CD4-positive, alpha-beta T cell treated with Interleukin-6 for 4 hours (primary cell): ENCODE measurements around the gene CASKIN2.

Source experiments
- DNase-seq: peaks from one replicate; pipeline ENCODE4 v3.0.0-alpha.2; 2020; ENCODE audit warnings: mixed read lengths

CASKIN2 gene

DNA sequence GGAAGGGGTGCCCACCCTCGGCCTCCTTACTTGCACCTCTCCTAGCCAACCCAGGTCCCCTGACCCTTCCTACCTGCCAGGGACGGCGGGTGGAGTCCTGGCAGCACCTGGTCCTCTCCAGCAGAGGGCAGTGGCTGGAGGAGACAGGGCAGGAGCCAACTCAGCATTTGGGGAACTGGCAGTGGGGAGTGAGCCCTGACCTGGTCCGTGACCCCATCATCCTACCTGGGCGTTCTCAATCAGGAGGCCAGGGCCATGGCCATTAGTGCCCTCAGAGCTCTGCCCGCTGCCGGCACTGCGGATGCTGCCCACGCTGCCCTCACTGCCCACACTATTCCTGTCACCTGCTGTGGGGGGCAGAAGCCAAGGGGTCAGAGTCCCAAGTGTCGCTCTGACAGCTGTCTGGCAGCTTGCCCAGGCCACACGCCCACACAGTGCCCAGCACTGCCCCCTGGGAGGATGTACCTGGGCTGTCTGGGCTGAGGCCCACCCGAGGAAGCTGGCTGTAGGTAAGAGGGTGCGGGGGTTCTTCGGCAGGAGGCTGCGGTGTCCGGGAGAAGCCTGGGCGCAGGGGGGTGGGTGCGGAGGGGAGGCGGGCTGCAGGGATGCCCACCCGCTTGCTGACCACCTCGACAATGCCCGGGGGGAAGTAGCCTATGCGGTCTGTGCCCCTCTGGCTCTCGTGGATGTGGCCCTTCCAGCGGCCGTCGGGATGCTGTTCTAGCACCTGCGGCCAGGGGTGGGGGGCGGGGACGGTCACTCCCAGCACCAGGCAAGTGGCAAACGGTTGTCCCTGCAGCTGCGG, 10.8 kb downstream of the CASKIN2 start:
- peak; percentile 56 for DNase-seq

DNA sequence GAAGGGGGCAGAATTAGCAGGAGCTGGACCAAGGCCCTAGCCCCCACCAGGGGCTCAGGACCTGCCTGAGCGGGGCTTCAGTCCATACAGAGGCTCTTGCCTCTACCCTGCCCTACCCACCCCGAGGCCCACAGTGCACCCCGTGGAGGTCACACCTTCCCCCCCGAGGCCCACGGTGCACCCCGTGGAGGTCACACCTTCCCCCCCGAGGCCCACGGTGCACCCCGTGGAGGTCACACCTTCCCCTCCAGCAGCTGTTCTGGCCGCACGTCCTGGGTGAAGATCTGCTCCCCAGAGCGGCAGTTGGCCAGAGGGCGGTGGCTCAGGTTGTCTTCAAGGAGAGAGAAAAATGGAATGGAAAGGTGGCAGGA, 11.4 kb downstream of the CASKIN2 start:
- DNase-seq: no peak

DNA sequence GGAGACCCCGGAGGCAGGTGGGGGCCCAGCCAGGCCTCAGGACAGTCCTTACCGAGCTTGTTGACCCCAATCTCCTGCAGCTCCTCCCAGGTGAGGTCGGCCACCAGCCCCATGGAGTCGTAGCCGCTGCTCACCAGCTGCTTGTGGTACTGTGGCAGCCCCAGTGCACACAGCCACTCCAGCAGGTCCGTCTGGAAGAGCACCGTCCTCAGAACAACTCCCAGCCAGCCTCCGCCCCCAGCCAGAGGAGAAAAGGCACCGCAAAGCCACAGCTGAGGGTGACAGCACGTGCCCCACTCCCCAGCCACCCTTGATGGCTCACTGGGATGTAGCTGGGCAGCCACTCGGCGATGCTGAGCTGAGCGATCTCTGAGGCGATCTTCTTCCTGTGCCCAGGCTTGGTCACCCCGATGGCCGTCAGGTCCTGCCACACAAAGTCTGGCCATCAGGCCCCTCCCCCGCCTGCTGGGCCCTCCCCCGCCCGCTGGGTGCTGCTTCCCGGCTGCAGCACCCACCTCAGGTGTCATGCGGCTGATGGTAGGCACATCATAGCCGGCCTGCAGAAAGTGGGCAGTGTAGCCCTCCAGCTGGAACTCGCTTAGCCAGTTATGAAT, 11.9 kb downstream of the CASKIN2 start:
- DNase-seq: no peak

DNA sequence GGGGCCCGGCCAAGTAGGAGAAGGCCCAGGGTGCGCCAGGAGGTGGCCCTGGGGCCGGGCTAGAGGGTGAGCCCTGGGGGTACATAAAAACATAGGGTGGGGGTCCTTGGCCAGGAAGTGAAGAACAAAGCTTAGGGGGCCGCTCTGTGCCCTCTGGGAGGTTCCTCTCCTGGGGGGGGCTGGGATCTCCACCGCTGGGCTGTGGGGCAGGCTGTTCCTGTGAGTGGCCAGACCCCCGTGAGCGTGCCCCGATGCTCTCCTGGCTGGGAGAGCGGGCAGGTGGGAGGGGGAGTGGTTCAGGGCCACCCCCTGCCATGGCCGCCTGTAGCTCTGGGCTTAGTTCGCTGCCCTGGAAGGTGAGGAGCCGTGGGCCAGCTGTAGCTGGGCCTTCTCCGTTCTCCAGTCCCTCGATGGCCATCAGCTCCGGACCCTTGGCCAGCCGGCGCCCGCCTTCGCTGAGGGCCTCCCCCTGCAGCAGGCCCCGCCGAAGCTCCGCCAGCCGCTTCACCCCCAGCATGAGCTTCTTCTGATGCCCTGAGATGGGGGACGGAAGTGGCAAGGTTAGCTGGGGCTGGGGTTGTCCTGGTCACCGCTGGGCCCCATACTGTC, 12.5 kb downstream of the CASKIN2 start:
- DNase-seq: no peak

DNA sequence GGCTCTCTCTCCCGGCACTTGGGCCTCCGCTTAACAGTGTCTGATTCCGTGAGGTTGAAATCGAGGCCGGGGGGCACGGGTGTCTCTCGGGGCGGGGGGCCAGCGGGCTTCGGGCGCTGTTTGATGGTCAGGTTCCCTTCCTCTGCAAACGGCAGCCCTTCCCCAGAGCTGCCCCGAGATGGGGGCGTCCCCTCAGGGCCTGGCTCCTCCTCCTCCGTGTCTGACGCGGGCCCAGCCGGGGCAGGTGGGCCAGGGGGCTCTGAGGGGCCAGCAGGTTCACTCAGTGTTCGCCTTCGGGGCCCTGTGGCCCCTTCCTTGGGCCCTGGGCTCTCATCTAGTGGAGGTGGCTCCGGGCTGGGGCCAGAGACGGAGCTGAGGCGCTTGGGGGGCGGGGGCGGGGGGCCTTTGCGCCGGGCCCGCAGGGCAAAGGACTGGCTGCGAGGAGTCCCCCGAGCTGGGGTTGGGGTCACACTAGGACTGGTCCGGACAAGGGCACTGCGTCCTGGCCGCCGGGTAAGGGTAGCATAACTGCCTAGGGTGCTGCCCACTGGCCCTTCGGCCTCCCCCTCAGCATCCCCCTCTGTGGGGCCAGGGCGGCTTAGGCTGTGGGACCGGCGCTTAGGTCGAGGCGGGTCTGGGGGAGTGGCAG, 13.1 kb downstream of the CASKIN2 start:
- no peak for DNase-seq

DNA sequence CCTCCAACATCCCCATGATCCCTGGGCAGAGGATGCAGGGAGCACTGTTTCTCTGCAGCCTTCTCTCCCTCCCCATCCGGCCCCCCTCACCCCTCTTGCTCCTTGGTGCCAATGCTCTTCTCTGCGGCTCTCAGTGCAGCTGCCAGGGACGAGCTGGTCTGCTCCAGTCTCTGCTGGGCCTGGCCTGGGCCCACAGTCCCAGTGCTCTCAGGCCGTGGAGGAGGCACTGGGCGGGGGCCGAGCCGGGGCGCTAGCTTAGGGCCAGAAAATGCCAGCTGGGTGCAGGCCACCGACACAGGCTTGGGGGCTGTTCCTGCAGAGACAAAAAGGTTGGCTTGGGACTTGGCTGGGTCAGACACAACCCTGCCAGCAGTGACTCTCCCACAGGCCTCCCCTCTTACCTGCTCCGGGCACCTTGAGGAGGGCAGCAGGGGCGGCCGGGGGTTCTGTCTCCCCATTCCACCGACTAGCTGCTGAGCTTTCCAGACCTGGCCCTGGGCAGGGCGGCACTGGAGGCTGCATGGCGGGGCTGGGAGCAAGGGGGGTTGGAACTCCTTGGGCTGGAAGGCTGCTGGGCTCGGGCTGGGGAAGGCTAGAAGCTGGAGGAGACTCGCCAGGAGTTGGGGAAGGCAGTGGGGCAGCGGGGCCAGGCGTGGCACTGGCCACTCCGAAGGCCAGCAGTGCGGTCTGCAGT, 13.8 kb downstream of the CASKIN2 start:
- no peak for DNase-seq

DNA sequence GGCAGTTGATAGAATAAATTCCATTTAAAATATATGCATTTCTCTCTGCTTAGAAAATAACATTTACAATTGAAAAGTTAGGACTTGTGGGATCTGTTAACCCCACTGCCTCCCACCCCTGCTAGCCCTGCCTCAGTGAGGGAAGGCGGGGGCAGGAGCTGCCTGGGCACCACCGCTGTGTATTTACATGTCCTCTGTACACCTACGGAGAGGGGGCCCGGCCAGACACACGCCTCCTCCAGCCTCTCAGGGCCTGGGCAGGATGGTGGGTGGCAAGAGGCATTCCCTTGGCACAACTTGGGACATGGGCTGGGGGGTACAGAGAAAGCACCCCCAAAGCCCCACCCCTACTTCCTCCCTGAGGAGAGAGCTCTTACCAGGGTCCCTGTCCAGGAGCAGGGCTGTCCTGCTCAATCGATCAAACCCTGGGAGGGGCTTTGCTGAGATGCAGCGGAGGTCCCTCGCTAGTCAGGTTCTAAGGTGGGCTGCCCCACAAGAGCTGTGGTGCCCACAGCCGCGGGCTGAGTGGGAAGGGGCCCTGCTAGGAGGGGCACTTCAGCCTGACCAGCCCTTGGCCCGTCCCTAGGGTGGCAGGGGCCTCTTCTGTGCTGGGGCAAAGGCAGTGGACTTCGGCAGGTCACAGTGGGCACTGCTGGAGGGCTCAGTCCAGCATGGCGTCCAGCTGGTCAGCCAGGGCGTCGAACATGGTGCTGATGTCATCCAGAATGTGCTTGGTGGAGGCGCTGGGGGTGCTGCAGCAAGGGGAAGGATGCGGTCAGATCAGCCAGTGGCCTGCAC, 14.7 kb downstream of the CASKIN2 start:
- no peak for DNase-seq

DNA sequence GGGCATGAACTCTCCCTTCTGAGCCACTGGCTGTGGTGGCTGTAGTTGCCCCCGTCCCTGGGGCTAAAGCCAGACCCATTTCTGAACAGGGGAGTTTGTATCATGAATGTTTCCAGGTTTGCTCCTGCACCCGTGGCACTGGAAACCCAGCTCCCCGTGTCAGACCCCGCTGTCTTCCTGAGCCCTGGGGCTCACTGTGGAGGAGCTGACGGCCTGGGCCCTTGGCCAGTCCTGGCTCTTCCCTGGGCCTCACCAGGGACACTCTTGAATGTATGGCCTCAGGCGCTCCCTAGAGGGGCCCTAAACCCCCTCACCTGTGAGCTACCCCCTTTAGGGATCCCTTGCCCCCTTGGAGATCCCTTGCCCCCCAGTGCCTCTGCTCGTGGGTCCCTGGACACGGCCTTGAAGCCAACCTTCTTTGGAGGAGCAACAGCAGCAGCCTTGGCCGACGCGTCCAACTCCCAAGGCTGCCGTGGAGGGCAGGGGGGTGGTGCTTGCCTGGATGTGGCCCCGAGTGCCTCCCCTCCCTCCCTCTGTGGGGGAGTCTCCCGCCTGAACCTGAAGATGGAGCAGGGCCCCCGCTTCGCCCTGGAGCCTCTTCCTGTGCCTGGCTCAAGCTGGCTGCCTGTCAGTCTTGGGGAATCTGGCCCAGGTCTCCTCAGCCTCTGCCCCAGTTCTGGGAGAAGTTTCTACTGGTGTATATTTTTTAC, 15.9 kb downstream of the CASKIN2 start:
- no peak for DNase-seq

DNA sequence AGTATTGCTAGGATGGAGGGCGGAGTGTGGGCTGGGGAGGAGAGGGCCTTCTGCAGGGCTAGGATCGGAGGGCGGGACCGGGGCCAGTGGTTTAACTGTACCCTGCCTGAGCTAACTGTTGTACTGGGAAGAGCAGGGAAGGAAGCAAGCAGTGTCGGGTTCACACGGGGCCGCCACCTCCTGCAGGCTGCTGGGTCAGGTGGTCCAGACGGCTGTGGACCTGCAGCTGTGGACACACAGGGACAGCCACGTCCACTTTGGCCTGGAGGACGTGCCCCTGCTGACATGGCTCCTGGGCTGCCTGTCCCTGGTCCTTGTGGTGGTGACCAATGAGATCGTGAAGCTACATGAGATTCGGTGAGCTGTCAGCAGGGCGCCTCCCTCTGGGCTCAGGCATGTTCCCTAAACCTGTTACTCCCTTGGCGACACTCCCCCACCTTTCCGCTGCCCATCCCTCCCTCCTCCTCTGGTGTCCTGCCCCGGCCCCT, 16.6 kb downstream of the CASKIN2 start:
- DNase-seq: no peak

DNA sequence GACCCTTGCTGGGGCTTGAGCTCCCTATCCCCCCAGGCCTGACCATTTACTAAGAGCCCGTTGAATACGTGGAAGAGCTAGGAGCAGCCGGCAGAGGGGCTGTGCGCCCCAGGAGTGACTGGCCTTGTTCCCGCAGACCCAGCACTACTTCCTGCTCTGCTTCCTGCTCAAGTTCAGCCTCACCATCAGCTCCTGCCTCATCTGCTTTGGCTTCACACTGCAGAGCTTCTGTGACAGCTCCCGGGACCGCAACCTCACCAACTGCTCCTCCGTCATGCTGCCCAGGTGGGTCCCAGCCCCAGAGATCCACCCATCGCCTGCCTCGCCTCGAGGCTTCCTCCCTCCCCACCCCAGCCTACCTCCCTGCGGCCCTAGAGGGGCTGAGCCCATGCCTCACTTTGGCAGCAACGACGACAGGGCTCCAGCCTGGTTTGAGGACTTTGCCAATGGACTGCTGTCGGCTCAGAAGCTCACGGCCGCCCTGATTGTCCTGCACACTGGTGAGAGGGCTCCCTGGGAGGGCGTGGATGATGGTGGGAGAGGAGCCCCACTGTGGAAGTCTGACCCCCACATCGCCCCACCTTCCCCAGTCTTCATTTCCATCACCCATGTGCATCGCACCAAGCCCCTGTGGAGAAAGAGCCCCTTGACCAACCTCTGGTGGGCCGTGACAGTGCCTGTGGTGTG, 17.2 kb downstream of the CASKIN2 start:
- DNase-seq: no peak

DNA sequence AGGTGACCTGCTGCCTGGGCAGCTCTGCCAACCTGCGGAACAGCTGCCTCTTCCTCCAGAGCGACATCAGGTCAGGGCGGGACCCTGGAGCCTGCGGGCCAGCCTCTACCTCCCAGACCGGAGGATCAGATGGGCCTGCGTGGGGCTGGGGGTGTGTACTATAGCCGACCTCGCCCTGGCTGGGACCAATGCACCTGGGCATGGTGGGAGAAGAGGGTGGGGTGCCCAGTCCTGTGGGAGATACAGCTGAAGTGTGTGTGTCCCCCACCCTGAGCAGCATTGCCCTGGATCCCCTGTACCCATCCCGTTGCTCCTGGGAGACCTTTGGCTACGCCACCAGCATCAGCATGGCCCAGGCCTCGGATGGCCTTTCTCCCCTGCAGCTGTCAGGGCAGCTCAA, 19.3 kb downstream of the CASKIN2 start:
- no peak for DNase-seq

DNA sequence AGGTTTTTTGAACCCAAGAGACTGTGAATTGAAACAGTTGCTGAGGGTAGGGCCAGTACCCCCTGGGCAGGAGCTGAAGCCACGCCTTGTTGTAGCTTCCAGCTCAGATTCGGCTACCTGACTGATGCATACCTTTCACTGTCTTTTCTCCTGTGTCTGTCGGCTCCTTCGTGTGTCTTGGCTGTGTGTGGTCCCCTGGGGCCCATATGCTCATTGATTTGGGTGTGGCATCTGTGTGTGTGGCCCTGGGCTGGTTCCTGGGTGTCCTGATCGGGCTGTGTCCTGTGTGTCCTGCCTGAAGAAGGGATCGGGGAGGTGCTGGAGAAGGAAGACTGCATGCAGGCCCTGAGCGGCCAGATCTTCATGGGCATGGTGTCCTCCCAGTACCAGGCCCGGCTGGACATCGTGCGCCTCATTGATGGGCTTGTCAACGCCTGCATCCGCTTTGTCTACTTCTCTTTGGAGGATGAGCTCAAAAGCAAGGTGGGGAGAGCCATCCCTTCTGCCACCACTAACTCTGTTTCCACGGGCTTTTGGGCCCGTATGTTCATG, 20.9 kb downstream of the CASKIN2 start:
- no peak for DNase-seq

DNA sequence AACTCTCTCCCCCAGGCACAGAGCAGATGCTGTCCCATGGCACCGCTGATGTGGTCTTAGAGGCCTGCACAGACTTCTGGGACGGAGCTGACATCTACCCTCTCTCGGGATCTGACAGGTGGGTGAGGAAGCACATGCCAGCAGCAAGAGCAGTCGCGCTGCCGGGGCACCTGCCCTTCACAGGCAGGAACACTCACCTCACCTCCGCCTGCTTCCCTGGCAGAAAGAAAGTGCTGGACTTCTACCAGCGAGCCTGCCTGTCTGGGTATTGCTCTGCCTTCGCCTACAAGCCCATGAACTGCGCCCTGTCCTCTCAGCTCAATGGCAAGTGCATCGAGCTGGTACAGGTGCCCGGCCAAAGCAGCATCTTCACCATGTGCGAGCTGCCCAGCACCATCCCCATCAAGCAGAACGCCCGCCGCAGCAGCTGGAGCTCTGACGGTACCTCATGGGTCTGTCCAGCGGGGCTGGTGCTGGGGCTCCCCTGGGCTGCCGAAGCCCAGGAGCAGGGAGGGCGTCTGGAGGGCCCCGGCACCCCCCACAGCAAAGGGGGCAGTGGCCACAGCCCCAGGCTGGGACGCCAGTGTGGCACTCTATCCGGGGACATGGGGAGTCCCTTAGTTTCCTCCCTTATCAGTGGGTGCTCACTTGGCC, 21.7 kb downstream of the CASKIN2 start:
- no peak for DNase-seq

DNA sequence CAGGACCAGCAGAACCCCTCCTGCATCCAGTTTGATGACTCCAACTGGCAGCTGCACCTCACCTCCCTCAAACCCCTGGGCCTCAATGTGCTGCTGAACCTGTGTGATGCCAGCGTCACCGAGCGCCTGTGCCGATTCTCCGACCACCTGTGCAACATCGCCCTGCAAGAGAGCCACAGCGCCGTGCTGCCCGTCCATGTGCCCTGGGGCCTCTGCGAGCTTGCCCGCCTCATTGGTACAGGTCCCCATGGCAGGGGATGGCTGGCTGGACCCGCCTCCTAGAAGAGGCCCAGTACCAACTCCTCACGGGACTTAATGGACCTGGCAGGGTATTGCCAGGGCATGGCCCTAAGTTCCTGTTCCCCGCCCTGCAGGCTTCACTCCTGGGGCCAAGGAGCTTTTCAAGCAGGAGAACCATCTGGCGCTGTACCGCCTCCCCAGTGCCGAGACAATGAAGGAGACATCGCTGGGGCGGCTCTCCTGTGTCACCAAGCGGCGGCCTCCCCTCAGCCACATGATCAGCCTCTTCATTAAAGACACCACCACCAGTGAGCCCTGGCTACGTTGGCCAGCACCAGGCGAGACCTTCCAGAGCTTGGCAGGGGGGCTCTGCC, 22.7 kb downstream of the CASKIN2 start:
- no peak for DNase-seq

DNA sequence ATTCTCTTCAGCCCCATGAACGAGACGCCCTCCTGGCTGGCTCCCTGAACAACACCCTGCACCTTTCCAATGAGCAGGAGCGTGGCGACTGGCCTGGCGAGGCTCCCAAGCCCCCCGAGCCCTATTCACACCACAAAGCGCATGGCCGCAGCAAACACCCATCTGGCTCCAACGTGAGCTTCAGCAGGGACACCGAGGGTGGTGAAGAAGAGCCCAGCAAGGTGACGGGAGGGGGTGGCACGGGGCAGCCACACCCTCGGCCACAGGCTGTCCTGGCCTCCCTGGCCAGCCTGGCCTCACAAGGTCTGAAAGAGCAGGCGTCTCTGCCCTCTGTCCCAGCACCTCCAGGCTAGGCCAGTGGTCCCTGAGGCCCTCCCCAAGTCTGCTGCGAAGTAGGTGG, 23.7 kb downstream of the CASKIN2 start:
- no peak for DNase-seq

DNA sequence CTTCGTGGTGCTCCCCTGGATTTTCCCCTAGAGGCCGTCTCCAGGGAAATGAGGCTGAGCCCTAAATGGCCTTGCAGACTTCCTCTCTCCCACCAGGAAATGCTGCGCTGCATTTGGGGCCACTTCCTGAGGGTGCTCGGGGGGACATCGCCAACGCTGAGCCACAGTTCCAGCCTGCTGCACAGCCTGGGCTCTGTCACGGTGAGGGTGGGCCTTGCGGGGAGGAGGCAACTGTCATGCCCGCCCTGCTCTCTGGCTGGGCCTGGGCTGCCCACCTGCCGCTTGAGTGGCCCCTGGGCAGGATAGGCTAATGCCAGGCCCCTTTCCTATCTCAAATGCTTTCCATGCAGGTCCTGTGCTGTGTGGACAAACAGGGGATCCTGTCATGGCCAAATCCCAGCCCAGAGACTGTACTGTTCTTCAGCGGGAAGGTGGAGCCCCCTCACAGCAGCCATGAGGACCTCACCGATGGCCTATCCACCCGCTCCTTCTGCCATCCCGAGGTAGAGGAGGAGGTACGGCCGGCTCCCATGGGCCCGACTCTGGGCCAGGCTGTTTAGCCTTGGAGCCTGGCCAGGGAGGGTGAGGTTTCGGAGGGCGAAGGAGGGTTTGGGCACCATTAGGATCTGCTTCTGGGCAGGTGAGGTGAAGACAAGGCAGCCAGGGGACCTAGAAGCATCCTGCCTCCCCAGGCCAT, 24.2 kb downstream of the CASKIN2 start:
- DNase-seq: no peak

DNA sequence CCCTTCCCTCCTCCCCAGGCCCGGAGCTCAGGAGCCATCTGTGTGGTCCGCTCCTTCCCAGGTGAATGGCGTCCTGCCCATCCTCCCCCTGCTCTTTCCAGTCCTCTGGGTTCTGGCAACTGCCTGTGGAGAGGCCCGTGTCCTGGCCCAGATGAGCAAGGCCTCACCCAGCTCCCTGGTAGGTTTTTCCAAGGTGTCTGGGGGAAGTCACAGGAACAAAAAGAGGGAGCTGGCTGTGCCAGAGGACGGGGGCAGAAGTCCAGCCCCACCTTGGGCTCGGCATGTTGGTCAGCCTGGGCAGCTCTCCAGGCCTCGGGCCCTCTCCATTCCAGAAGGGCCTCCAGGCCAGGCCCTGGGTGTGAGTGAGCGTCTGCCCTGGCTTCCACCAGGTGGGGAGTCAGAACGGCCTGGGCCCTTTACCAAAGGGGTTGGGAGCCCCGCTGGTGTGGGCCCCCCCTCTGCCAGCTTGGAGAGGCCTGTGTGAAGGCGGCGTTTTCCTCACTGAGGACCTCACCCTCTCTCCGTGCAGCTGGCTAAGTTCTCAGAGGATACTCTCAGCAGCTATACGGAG, 25.1 kb downstream of the CASKIN2 start:
- DNase-seq: no peak

DNA sequence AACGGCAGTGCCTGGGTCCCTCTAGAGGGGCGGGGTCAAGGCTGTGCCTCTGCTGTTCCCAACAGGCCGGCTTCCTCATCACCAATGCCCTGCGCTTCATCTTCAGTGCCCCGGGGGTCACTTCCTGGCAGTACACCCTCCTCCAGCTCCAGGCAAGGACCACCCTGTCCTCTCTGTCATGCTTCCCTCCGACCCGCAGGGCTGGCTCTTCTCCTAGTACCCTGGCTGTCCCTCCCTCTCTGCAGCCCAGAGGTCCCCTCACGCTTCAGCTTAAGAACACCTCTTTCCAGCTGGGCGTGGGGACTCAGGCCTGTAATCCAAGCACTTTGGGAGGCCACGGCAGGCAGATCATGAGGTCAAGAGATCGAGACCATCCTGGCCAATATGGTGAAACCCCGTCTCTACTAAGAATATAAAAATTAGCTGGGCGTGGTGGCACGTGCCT, 25.8 kb downstream of the CASKIN2 start:
- DNase-seq: no peak
